GM10248 (cell line): ENCODE data around the gene ABCC10.

Experiments
- CTCF ChIA-PET: fragments of 300-600 bp; sonication (Branson Sonifier 250); formaldehyde crosslinking; extraction: SDS; loops from one replicate; lab custom pipeline; 2021; ENCODE audit warnings: antibody characterized with exemption; lab: Yijun Ruan, JAX
- POLR2A ChIA-PET: fragments of 350-650 bp; sonication (Branson Sonifier 250); formaldehyde crosslinking; extraction: SDS; loops from one replicate; lab custom pipeline; 2020; ENCODE audit warnings: antibody characterized with exemption; lab: Yijun Ruan, JAX
- DNase-seq: peaks from one replicate; pipeline ENCODE4 v3.0.0; 2012; ENCODE audit errors: extremely low spot score
- CTCF ChIP-seq: IDR thresholded peaks from 2 replicates; pipeline ENCODE4 v1.5.1; 2012; ENCODE audit warnings: mild to moderate bottlenecking, low read depth; ENCODE audit errors: extremely low read depth, missing control alignments, control extremely low read depth

The ABCC10 gene

GRCh38 chr6:43469947-43470346, 42.6 kb downstream of the ABCC10 start:
- no peak for TF ChIP-seq CTCF
- ChIA-PET CTCF (interaction anchor here (1.0 to 2.7 kb wide), 2 partner anchors 10 to 19 kb away, joined by 3 to 11 read pairs; no protein-coding TSS in a partner anchor), POLR2A (interaction anchor here (0.7 kb wide), 3 partner anchors 28 to 155 kb away, joined by 4 to 5 read pairs (median 4); no protein-coding TSS in a partner anchor)
- no peak for DNase-seq

GRCh38 chr6:43471399-43471798, 44.1 kb downstream of the ABCC10 start:
- TF ChIP-seq CTCF = no peak
- no peak for DNase-seq
- ChIA-PET CTCF (interaction anchor here (0.7 to 2.7 kb wide), 9 partner anchors 9 to 242 kb away, joined by 3 to 15 read pairs (median 3); partner anchors contain the start of gene DNPH1), POLR2A (no interaction called here)

GRCh38 chr6:43472515-43472914, 45.2 kb downstream of the ABCC10 start:
- POLR2A ChIA-PET = no interaction called here
- CTCF ChIA-PET = interaction anchor here (1.3 to 2.0 kb wide), 4 partner anchors 19 to 208 kb away, joined by 3 to 15 read pairs (median 4); no protein-coding TSS in a partner anchor
- no peak for TF ChIP-seq CTCF
- no peak for DNase-seq

- POLR2A ChIA-PET = no interaction called here
- DNase-seq = no peak
- CTCF ChIA-PET = interaction anchor here (4.0 kb wide), 1 partner anchor 31 kb away, joined by 21 read pairs; no protein-coding TSS in a partner anchor
- TF ChIP-seq CTCF = no peak
Measured at GRCh38 chr6:43475516-43475915, 48.2 kb downstream of the ABCC10 start.

GRCh38 chr6:43476746-43477145, 49.4 kb downstream of the ABCC10 start:
- POLR2A ChIA-PET = interaction anchor here (0.6 kb wide), 2 partner anchors 30 to 33 kb away, joined by 3 read pairs; partner anchors contain the start of gene LRRC73
- CTCF ChIA-PET = interaction anchor here (1.2 to 4.0 kb wide), 3 partner anchors 13 to 30 kb away, joined by 3 to 21 read pairs (median 4); no protein-coding TSS in a partner anchor
- no peak for TF ChIP-seq CTCF
- DNase-seq = no peak

GRCh38 chr6:43477235-43478007, 50.1 kb downstream of the ABCC10 start, which contains the start of gene TJAP1:
TJAP1 (plus strand) TSS chr6:43477570; CDS start chr6:43499002, 21,432 bp downstream.
- TF ChIP-seq CTCF = no peak
- POLR2A ChIA-PET = interaction anchor here (0.6 to 1.0 kb wide), 5 partner anchors 19 to 164 kb away, joined by 3 to 6 read pairs (median 3); partner anchors contain the start of gene LRRC73
- peak; percentile 96 for DNase-seq
- CTCF ChIA-PET = interaction anchor here (1.0 to 4.0 kb wide), 4 partner anchors 12 to 29 kb away, joined by 3 to 21 read pairs (median 4); no protein-coding TSS in a partner anchor
